ENCODE data around the gene ZNF205.
"Not testable (repeated sequence)": the region's sequence is repeated elsewhere in the genome, so short reads cannot be mapped to it uniquely, and the experiment has no call there.

ZNF205 gene

DNA sequence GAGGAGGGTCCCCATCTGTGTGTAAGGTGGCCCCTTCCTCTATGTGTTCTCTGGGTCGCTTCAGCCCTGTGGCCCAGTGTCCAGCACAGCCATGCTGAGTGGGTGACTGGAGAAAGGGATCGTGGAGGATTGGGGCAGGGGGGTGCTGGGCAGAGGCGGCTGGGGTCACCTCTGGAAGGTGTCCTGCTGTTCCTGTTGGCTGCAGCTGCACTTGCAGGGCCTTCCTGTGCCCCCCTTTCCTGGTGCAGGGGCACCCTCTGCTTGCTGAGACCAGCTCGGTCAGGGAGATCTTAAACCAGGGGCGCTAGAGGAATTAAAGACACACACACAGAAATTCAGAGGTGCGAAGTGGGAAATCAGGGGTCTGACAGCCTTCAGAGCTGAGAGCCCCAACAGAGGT lies 35.8 kb upstream of the ZNF205 start:
- H3K4me3 ChIP-seq (replicated peaks; ENCODE audit: low read depth, low read length) = no peak overlapping the region
- TF ChIP-seq, protein P1, sequence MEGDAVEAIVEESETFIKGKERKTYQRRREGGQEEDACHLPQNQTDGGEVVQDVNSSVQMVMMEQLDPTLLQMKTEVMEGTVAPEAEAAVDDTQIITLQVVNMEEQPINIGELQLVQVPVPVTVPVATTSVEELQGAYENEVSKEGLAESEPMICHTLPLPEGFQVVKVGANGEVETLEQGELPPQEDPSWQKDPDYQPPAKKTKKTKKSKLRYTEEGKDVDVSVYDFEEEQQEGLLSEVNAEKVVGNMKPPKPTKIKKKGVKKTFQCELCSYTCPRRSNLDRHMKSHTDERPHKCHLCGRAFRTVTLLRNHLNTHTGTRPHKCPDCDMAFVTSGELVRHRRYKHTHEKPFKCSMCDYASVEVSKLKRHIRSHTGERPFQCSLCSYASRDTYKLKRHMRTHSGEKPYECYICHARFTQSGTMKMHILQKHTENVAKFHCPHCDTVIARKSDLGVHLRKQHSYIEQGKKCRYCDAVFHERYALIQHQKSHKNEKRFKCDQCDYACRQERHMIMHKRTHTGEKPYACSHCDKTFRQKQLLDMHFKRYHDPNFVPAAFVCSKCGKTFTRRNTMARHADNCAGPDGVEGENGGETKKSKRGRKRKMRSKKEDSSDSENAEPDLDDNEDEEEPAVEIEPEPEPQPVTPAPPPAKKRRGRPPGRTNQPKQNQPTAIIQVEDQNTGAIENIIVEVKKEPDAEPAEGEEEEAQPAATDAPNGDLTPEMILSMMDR (IDR thresholded peaks at IDR 0.05; ENCODE audit: low read length, missing control alignments) = no peak
- DNase-seq (ENCODE audit: low read depth) = no peak

DNA sequence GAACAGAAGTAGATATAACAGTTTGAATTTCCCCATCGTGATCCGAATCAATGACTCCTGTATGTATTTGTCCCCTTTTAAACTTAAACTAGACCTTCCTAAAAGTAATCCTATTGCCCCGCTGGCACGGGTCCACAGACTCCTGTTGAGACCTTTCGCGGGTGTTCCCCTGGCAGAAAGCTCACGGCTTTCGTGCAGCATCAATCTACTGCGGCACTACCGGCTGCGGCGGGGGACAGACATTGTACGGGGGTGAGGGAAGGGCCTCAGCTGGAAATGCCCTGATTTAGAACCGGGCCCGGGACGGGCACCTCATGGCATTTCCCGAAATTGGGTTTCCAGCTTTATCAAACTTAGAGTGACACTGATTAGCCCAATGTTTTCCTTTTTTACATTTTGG lies 32.4 kb upstream of the ZNF205 start:
- TF ChIP-seq, protein P1 (IDR thresholded peaks at IDR 0.05; ENCODE audit: low read length, missing control alignments) = no peak

DNA sequence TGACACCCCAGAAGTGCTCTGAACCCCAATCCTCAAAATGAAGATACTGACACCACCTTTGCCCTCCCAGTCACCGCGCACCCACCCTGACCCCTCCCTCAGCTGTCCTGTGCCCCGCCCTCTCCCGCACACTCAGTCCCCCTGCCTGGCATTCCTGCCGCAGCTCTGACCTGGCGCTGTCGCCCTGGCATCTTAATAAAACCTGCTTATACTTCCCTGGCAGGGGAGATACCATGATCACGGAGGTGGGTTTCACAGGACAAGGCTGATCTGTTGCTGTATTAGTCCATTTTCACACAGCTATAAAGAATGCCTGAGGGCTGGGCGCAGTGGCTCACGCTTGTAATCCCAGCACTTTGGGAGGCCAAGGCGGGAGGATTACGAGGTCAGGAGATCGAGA lies 30.4 kb upstream of the ZNF205 start:
- DNase-seq (ENCODE audit: low read depth); H3K4me3 ChIP-seq (replicated peaks; ENCODE audit: low read depth, low read length): not testable (repeated sequence)

More for the DNA sequence above, 32.4 kb upstream of the ZNF205 start:
- H3K4me3 ChIP-seq (replicated peaks; ENCODE audit: low read depth, low read length) = no peak overlapping the region
- DNase-seq (ENCODE audit: low read depth) = no peak

DNA sequence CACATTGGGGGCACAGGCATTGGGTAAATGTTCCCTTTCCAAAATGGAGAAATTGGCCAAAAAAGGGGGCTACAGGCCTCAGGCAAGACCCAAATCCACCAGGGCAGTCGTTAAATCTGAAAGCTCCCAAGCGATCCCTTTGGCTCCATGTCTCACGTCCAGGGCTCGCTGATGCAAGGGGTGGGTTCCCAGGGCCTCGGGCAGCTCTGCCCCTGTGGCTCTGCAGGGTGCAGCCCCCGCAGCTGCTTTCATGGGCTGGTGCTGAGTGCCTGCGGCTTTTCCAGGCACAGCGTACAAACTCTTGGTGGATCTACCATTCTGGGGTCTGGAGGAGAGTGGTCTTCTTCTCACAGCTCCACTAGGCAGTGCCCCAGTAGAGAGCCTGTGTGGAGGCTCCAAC lies 29.0 kb upstream of the ZNF205 start:
- DNase-seq (ENCODE audit: low read depth) = not testable (repeated sequence)

DNA sequence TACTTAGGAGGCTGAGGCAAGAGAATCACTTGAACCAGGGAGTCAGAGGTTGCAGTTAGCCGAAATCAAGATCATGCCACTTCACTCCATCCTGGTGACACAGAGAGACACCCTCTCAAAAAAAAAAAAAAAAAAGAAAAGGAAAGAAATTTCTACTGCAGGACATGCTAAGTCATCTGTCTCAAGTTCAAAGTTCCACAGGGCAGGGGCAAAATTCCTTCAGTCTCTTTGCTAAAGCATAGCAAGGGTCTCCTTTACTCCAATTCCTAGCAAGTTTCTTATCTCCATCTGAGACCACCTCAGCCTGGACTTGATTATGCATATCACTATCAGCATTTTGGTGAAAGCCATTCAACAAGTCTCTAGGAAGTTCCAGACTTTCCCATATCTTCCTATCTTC lies 27.9 kb upstream of the ZNF205 start:
- no peak for DNase-seq (ENCODE audit: low read depth)
- TF ChIP-seq, protein P1 (IDR thresholded peaks at IDR 0.05; ENCODE audit: low read length, missing control alignments) = no peak
- no peak overlapping the region for H3K4me3 ChIP-seq (replicated peaks; ENCODE audit: low read depth, low read length)

More for the DNA sequence above, 29.0 kb upstream of the ZNF205 start:
- H3K4me3 ChIP-seq (replicated peaks; ENCODE audit: low read depth, low read length) = not testable (repeated sequence)

DNA sequence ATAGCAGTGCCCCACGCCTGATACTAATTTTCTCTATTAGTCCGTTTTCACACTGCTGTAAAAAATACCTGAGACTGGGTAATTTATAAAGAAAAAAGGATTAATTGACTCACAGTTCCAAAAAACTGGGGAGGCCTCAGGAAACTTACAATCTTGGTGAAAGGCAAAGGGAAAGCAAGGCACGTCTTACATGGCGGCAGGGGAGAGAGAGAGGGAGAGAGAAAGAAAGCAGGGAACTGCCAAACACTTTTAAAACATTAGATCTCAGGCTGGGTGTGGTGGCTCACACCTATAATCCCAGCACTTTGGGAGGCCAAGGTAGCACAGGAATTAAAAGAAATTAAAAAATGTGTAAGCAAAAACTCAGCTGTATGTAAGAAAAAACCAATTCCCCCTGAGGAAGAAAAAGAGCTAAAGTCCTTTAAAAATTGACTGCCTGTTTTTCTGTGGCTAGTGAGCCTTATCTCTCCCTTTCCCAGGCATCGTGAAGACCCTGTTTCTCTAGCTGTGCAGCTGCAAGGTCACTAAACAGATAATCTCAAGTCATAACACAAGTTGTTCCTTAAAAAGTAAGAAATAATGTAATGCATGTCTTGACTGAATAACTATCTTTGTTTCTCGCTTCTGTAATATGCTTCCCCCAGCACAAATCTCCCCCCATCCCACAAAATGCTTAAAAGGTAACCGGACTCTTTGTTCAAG lies 27.3 kb upstream of the ZNF205 start:
- no peak for DNase-seq (ENCODE audit: low read depth)
- no peak overlapping the region for H3K4me3 ChIP-seq (replicated peaks; ENCODE audit: low read depth, low read length)
- TF ChIP-seq, protein P1 (IDR thresholded peaks at IDR 0.05; ENCODE audit: low read length, missing control alignments) = no peak

DNA sequence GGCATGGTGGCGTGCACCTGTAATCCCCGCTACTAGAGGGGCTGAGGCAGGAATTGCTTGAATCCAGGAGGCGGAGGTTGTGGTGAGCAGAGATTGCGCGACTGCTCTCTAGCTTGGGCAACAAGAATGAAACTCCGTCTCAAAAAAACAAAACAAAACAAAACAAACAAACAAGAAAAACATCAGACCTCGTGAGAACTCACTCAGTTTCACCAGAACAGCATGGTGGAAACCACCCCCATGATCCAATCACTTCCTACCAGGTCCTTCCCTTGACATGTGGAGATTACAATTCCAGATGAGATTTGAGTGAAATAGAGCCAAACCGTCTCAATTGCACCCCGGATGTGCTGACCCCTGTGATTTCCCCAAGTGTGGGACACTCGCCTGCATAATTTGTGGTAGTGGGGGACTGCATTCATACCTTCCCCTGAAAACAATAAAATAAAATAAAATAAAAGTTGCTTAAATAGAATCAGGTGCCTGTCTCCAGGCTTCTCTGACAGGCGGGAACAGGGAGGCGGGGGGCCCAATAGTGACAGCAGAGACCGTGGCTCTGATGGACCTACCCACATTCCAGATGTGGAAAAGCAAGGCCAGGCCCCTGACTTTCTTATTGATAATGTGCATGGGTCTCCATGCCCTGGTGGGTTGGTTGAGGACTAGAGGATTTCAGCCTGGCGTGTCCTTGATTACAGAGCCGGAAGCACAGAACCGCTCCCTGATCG lies 26.4 kb upstream of the ZNF205 start:
- DNase-seq (ENCODE audit: low read depth) = no peak
- TF ChIP-seq, protein P1 (IDR thresholded peaks at IDR 0.05; ENCODE audit: low read length, missing control alignments) = no peak
- H3K4me3 ChIP-seq (replicated peaks; ENCODE audit: low read depth, low read length) = no peak overlapping the region

Data from fibroblast of pulmonary artery (primary cell).